IMR-90 (cell line): ENCODE data around the gene C16orf86. TPM values are rescaled to one million over a fixed set of nuclear protein-coding genes. Genes with fewer than 3 reads are reported as not detected.

Experiments used
- ATAC-seq: fragments of 200-7000 bp; cut with Tn5 transposase; 2 replicates; pipeline ENCODE4 v1.9.1; 2020; ENCODE audit warnings: low read depth, mild to moderate bottlenecking, moderate library complexity
- BruUV-seq: library from RNA; stranded (reverse); fragments of 400-500 nt; replicated peaks from 2 replicates; lab custom pipeline; 2021; lab: Mats Ljungman, UMichigan
- CTCF ChIA-PET: fragments of 300-600 bp; formaldehyde crosslinking; extraction: SDS; loops from one replicate; lab custom pipeline; 2021; ENCODE audit warnings: antibody characterized with exemption; lab: Yijun Ruan, JAX
- POLR2A ChIA-PET: fragments of 300-600 bp; sonication (Branson Sonifier 250); formaldehyde crosslinking; loops from one replicate; lab custom pipeline; 2022; ENCODE audit warnings: antibody characterized with exemption; ENCODE audit not compliant: unreplicated experiment; lab: Charles Lee
- DNase-seq: peaks from one replicate; pipeline ENCODE4 v3.0.0; 2013
- H2AFZ ChIP-seq: replicated peaks from 2 replicates; pipeline ENCODE3; 2013; ENCODE audit warnings: low read length, mild to moderate bottlenecking; ENCODE audit not compliant: poor library complexity
- H2AK5ac ChIP-seq: 2 replicates; pipeline ENCODE4 v1.6.1; 2013; ENCODE audit warnings: low read depth, low read length, inconsistent platforms
- H2AK9ac ChIP-seq: replicated peaks from 2 replicates; pipeline ENCODE3; 2013; ENCODE audit warnings: mild to moderate bottlenecking, low read depth, low read length, moderate library complexity; ENCODE audit not compliant: poor library complexity
- H2BK120ac ChIP-seq: 2 replicates; pipeline ENCODE4 v1.6.1; 2013; ENCODE audit warnings: low read depth, low read length, inconsistent platforms
- H2BK15ac ChIP-seq: 3 replicates; pipeline ENCODE4 v1.6.1; 2013; ENCODE audit warnings: low read depth, low read length, inconsistent platforms
- H2BK20ac ChIP-seq: 2 replicates; pipeline ENCODE4 v1.6.1; 2013; ENCODE audit warnings: low read depth, mild to moderate bottlenecking, inconsistent platforms, low read length, moderate library complexity
- H2BK5ac ChIP-seq: 2 replicates; pipeline ENCODE4 v1.6.1; 2013; ENCODE audit warnings: mild to moderate bottlenecking, low read depth, low read length, inconsistent platforms; ENCODE audit not compliant: poor library complexity, severe bottlenecking
- H3K14ac ChIP-seq: replicated peaks from 2 replicates; pipeline ENCODE4 v1.6.1; 2013; ENCODE audit warnings: low read depth, low read length, inconsistent platforms
- H3K18ac ChIP-seq: 2 replicates; pipeline ENCODE4 v1.6.1; 2013; ENCODE audit warnings: low read depth, low read length, control low read depth
- H3K23ac ChIP-seq: 2 replicates; pipeline ENCODE4 v1.6.1; 2013; ENCODE audit warnings: low read depth, low read length, inconsistent platforms
- H3K27ac ChIP-seq: 2 replicates; pipeline ENCODE4 v1.5.1; 2013; ENCODE audit warnings: mild to moderate bottlenecking, control low read depth, low read length; ENCODE audit not compliant: insufficient read depth
- H3K27me3 ChIP-seq: 2 replicates; pipeline ENCODE4 v1.6.1; 2013; ENCODE audit warnings: low read length; ENCODE audit not compliant: control insufficient read depth, insufficient read depth
- H3K36me3 ChIP-seq: 2 replicates; pipeline ENCODE4 v1.6.1; 2013; ENCODE audit warnings: low read length, mixed read lengths; ENCODE audit not compliant: control insufficient read depth, insufficient read depth
- H3K4ac ChIP-seq: 2 replicates; pipeline ENCODE4 v1.6.1; 2013; ENCODE audit warnings: low read depth, low read length, inconsistent platforms
- H3K4me1 ChIP-seq: 2 replicates; pipeline ENCODE4 v1.6.1; 2013; ENCODE audit warnings: low read length, mixed read lengths; ENCODE audit not compliant: control insufficient read depth, insufficient read depth
- H3K4me2 ChIP-seq: 2 replicates; pipeline ENCODE4 v1.6.1; 2013; ENCODE audit warnings: low read depth, mild to moderate bottlenecking, control low read depth, low read length, moderate library complexity
- H3K4me3 ChIP-seq: 2 replicates; pipeline ENCODE4 v1.5.1; 2013; ENCODE audit warnings: low read depth, mild to moderate bottlenecking, control low read depth, low read length, moderate library complexity; ENCODE audit not compliant: insufficient read depth
- H3K56ac ChIP-seq: 2 replicates; pipeline ENCODE4 v1.6.1; 2013; ENCODE audit warnings: low read length, inconsistent platforms; ENCODE audit not compliant: insufficient read depth; ENCODE audit errors: extremely low read depth
- H3K79me1 ChIP-seq, 2 experiments: 2 replicates each; pipeline ENCODE4 v1.6.1; 2013; ENCODE audit warnings: low read length in 2 of 2, inconsistent platforms in 1 of 2, low read depth in 1 of 2
- H3K9ac ChIP-seq: 2 replicates; pipeline ENCODE4 v1.6.1; 2013; ENCODE audit warnings: low read depth, low read length, control low read depth
- H3K9me1 ChIP-seq: 2 replicates; pipeline ENCODE4 v1.6.1; 2013; ENCODE audit warnings: low read length, inconsistent platforms; ENCODE audit not compliant: insufficient read depth
- H3K9me3 ChIP-seq: 2 replicates; pipeline ENCODE4 v1.6.1; 2013; ENCODE audit warnings: low read length; ENCODE audit not compliant: control insufficient read depth, insufficient read depth
- H4K20me1 ChIP-seq: 2 replicates; pipeline ENCODE4 v1.6.1; 2013; ENCODE audit warnings: low read length, inconsistent platforms; ENCODE audit not compliant: insufficient read depth
- H4K5ac ChIP-seq: 2 replicates; pipeline ENCODE4 v1.6.1; 2013; ENCODE audit warnings: mild to moderate bottlenecking, low read depth, low read length, control low read depth
- H4K8ac ChIP-seq, 2 experiments: 2 replicates each; pipeline ENCODE4 v1.6.1; 2013; ENCODE audit warnings: low read depth in 2 of 2, low read length in 2 of 2, control low read depth in 1 of 2, inconsistent platforms in 1 of 2
- H4K91ac ChIP-seq: 2 replicates; pipeline ENCODE4 v1.6.1; 2013; ENCODE audit warnings: low read depth, low read length, inconsistent platforms; ENCODE audit not compliant: insufficient read depth
- CEBPB ChIP-seq: IDR thresholded peaks from 2 replicates; pipeline ENCODE4 v1.6.1; 2012; ENCODE audit warnings: low read depth, low read length, improper control_type of control experiment
- FOS ChIP-seq: fragments of 150-350 bp; IDR thresholded peaks from 2 replicates; pipeline ENCODE4 v1.6.1; 2016; ENCODE audit warnings: low read depth, low read length
- MAFK ChIP-seq: IDR thresholded peaks from 2 replicates; pipeline ENCODE4 v1.6.1; 2012; ENCODE audit warnings: low read depth, low read length, improper control_type of control experiment
- MAZ ChIP-seq: IDR thresholded peaks from 2 replicates; pipeline ENCODE4 v1.6.1; 2012; ENCODE audit warnings: low read depth, mild to moderate bottlenecking, low read length, improper control_type of control experiment, moderate library complexity, borderline replicate concordance
- MXI1 ChIP-seq: IDR thresholded peaks from 2 replicates; pipeline ENCODE4 v1.6.1; 2012; ENCODE audit warnings: low read depth, mild to moderate bottlenecking, low read length, moderate library complexity, borderline replicate concordance
- NFE2L2 ChIP-seq: fragments of 150-350 bp; IDR thresholded peaks from 2 replicates; pipeline ENCODE4 v1.6.1; 2016; ENCODE audit warnings: low read depth, mild to moderate bottlenecking, low read length
- RAD21 ChIP-seq: IDR thresholded peaks from 2 replicates; pipeline ENCODE4 v1.6.1; 2012; ENCODE audit warnings: low read length, improper control_type of control experiment
- RCOR1 ChIP-seq: IDR thresholded peaks from 2 replicates; pipeline ENCODE4 v1.6.1; 2012; ENCODE audit warnings: mild to moderate bottlenecking, low read length, improper control_type of control experiment; ENCODE audit not compliant: insufficient replicate concordance
- SMC3 ChIP-seq: fragments of 150-350 bp; IDR thresholded peaks from 2 replicates; pipeline ENCODE4 v1.6.1; 2016; ENCODE audit warnings: low read depth, mild to moderate bottlenecking, antibody characterized with exemption, low read length, moderate library complexity
- WGBS, 2 experiments: methylation state at CpG; one replicate each; pipeline versions ENCODE4 v1.1.5 to v1.1.7; 2013; ENCODE audit warnings: missing lambda C conversion rate in 2 of 2; ENCODE audit not compliant: insufficient read length in 1 of 2; ENCODE audit errors: extremely low coverage in 2 of 2; 5-methylcytosine and 5-hydroxymethylcytosine counted together
- dilution Hi-C: fragments of 300-500 bp; cut with HindIII; formaldehyde crosslinking; loops from one replicate; pipeline ENCODE4 v1.14.3; 2018; ENCODE audit warnings: low sequenced_read_pairs; ENCODE audit not compliant: unreplicated experiment
- in situ Hi-C: fragments of 300-500 bp; cut with MboI; formaldehyde crosslinking; loops from 3 replicates; pipeline ENCODE4 v1.14.3; 2019; ENCODE audit warnings: low sequenced_read_pairs, inconsistent platforms, mixed read lengths
- intact Hi-C: fragments of 100-400 bp; cut with micrococcal nuclease; formaldehyde crosslinking; loops from 2 replicates; pipeline ENCODE4 v1.10.0; 2022
- polyA plus RNA-seq, 3 experiments: library from polyadenylated mRNA; depleted of rRNA; stranded (reverse); fragments of >200 nt; gene quantifications; 2 replicates each; pipeline ENCODE4 v1.2.3, GENCODE V29; 2012; ENCODE audit warnings: low replicate concordance in 1 of 3
- total RNA-seq: library from RNA; depleted of rRNA; stranded (reverse); fragments of >200 nt; gene quantifications from 2 replicates; pipeline ENCODE4 v1.2.3, GENCODE V29; 2012

The C16orf86 gene
- total and polyA plus RNA-seq, 2 of the 4 experiments (the other 2 are of a cell fraction), result 0.54 to 0.70 TPM

GRCh38 chr16:67713647-67714273 lies 47.1 kb downstream of the C16orf86 start:
- ChIA-PET CTCF (no interaction called here), POLR2A (no interaction called here)
- Histone ChIP-seq H2AK5ac (no peak overlapping the region), H3K4me1 (peaks cover 3% of the 10 kb centered on the region), H3K36me3 (no peaks in the 10 kb centered on the region; the same call in 1 of the 2 replicates), H3K79me1 (peaks cover 26 to 53% of the 10 kb centered on the region in 2 experiments), H2BK20ac (no peak overlapping the region), H3K9me3 (no peaks in the 10 kb centered on the region), H2AFZ (no peak overlapping the region), H4K91ac (no peak overlapping the region), H2AK9ac (no peak overlapping the region), H4K8ac (no peak overlapping the region), H3K56ac (no peak overlapping the region), H3K9me1 (peaks cover 15% of the 10 kb centered on the region), H3K4ac (no peak overlapping the region), H3K9ac (no peak overlapping the region), H3K4me3 (no peak overlapping the region), H3K4me2 (no peak overlapping the region), H2BK120ac (no peak overlapping the region), H3K27ac (no peak overlapping the region), H4K20me1 (peaks cover 8% of the 10 kb centered on the region), H4K5ac (no peak overlapping the region), H3K14ac (no peak overlapping the region), H2BK15ac (no peak overlapping the region), H3K27me3 (no peaks in the 10 kb centered on the region), H3K18ac (no peak overlapping the region), H3K23ac (no peak overlapping the region), H2BK5ac (no peak overlapping the region)
- in situ Hi-C loops, result no loop called here
- no CpG with 5 or more reads among the region's 5 CpGs for WGBS, 2 experiments
- dilution Hi-C loops, result no loop called here
- DNase-seq (no peak), ATAC-seq (no peak)
- no TSS peak for BruUV-seq
- intact Hi-C loops, result no loop called here
- TF ChIP-seq CEBPB, result peak; percentile 70
- TF ChIP-seq MAFK, result no peak
- TF ChIP-seq MAZ, result no peak
- TF ChIP-seq RAD21, result no peak
- no peak for TF ChIP-seq MXI1
- no peak for TF ChIP-seq RCOR1
- no peak for TF ChIP-seq SMC3
- TF ChIP-seq NFE2L2, result no peak
- TF ChIP-seq FOS, result no peak
